ENCODE measurements around the gene STK10. TPM values are rescaled to one million over a fixed set of nuclear protein-coding genes. Genes with fewer than 3 reads are reported as not detected.

The STK10 gene
- total RNA-seq, 4 donors from 2014 or later = 3.3 to 24.6 (median 13.4) TPM

DNA sequence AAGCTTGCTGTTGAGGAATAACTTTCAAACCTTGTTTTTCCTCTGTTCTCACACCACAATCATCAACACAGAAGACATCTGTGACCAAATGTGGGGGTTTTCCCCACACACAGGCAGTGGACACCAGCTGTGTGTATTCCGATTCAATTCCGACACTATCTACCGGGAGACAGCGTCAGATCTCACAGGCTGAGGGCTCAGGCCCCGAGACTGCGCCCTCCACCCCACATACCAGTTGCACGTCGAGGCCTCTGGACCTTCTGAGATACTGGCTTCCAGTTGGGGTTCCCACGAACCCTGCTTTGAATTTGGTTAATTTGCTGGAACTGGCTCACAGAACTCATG, 41.3 kb downstream of the STK10 start:
- Histone ChIP-seq H3K27me3 (no peaks in the 10 kb centered on the region), H3K9me3 (no peaks in the 10 kb centered on the region), H3K27ac (no peak overlapping the region), H3K4me1 (no peaks in the 10 kb centered on the region), H3K36me3 (no peaks in the 10 kb centered on the region), H3K4me3 (no peak overlapping the region)
- intact Hi-C loops (cut with DNase I; ENCODE audit: low total_unique reads) = no loop called here
- TF ChIP-seq, protein P1, sequence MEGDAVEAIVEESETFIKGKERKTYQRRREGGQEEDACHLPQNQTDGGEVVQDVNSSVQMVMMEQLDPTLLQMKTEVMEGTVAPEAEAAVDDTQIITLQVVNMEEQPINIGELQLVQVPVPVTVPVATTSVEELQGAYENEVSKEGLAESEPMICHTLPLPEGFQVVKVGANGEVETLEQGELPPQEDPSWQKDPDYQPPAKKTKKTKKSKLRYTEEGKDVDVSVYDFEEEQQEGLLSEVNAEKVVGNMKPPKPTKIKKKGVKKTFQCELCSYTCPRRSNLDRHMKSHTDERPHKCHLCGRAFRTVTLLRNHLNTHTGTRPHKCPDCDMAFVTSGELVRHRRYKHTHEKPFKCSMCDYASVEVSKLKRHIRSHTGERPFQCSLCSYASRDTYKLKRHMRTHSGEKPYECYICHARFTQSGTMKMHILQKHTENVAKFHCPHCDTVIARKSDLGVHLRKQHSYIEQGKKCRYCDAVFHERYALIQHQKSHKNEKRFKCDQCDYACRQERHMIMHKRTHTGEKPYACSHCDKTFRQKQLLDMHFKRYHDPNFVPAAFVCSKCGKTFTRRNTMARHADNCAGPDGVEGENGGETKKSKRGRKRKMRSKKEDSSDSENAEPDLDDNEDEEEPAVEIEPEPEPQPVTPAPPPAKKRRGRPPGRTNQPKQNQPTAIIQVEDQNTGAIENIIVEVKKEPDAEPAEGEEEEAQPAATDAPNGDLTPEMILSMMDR (IDR thresholded peaks at IDR 0.05) = no peak
- no peak for TF ChIP-seq POLR2A (IDR thresholded peaks at IDR 0.05)
- DNase-seq = no peak

DNA sequence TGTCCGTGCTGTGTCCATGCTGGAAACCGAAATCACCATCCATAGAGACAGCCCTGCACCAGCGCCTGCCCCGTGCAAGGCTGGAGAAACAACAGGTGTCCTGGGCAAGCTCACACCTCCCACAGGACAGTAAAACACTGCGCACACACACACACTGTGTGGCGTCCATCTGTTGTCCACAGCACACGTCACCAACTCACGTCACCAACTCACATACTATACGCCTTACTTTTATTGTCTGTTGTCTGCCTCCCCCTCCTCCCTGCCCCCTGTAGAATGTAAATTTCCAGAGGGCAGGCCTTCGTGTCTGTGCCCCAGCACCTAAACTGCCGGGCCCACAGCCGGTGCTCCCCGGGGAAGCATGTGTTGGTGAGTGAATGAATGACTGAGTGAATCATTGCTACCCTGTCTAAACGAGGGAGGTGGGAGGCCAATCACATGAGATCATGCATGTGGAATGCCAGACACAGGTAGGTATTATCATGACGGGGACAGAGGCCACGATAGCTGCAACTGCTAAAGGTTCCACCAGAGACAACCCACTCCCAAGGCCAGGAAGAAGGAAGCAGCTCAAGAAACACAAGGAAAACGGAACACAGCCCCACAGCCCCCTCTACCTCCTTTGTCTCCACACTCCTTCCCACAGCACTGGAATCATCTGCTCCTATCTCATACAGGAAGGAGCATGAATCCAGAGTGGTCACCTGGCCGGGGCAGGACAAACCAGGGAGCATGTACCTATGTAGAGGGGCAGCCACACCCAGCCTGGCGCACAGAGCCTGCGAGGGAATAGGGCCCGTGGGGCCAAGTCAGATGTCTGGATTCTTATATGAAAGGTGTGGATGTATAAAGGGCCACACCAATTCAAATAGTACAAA, 41.9 kb downstream of the STK10 start:
- TF ChIP-seq POLR2A (IDR thresholded peaks at IDR 0.05) = no peak
- TF ChIP-seq, protein P1 (IDR thresholded peaks at IDR 0.05) = no peak
- Histone ChIP-seq H3K27ac (no peak overlapping the region), H3K4me1 (no peaks in the 10 kb centered on the region), H3K36me3 (no peaks in the 10 kb centered on the region), H3K9me3 (no peaks in the 10 kb centered on the region), H3K4me3 (no peak overlapping the region), H3K27me3 (no peaks in the 10 kb centered on the region)
- DNase-seq = no peak
- intact Hi-C loops (cut with DNase I; ENCODE audit: low total_unique reads) = no loop called here

DNA sequence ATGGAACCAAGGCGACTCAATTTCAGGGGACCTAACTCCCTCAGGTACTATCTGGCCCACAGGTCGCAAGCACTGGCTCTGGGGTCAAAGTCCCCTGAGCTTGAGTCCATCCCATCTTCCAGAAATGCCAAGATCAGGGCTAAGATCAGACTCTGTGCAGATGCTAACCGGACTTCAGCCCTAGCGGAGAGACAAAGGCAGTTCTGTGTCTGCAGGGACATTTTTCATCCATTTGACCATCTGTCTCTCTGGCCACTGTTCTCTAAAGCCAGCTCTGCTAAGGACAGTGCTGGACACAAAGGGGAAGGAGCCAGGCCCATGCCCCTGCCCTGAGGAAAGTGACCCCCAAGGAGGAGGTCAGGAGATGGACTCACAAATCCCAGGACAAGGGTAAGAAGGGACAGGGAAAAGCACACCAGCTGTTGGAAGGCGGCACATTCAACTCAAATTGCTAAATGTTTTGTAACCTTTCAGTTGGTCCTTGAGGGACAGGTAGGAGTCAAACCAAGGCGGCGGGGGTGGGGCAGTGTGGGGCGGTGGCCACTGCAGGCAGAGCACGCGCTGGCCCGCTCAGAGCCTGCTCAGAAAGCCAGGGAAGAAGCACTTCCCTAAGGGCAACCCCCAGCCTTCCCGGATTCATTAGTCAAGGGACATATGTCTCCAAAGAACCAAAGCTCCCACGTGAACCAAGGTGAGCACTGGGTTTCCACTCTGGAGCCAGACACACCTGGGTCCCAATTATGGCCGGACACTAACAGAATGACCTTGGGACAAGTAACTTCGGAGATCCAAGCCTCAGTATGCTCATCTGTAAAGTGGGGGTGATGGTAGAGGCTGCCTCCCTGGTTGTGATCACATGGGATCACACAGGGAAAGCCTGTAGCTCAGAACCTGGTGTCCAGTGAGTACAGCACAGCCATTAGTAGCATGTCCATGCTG, 42.8 kb downstream of the STK10 start:
- no peak for TF ChIP-seq POLR2A (IDR thresholded peaks at IDR 0.05)
- TF ChIP-seq, protein P1 (IDR thresholded peaks at IDR 0.05) = no peak
- Histone ChIP-seq H3K4me3 (no peak overlapping the region), H3K9me3 (no peaks in the 10 kb centered on the region), H3K27me3 (no peaks in the 10 kb centered on the region), H3K4me1 (no peaks in the 10 kb centered on the region), H3K36me3 (no peaks in the 10 kb centered on the region), H3K27ac (no peak overlapping the region)
- no peak for DNase-seq
- intact Hi-C loops (cut with DNase I; ENCODE audit: low total_unique reads) = no loop called here

DNA sequence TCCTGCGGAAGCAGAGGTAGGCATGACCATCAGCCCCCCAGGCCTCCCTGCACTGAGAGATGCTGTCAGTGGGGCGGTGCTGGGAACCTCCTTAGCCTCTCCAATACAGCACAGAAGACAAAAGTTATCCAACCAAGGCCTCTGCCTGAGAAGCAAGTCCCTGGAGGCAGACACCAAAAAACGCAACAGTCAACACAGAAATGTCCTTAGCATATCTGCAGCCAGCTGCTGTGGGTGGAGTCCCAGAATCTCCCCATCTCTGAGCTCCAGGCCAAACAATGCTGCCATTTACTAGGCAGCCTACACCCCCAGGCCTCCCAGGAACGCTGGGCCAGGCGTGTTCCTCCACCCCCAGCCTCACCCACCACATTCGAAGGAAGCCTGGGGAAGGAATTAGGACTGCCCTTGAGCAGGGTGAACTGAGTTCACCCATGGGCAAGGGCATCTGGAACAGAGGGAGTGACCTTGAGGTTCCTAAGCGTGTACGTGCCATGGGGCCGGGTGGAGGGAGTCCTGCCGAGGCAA, 43.7 kb downstream of the STK10 start:
- no peaks in the 10 kb centered on the region for H3K27me3 ChIP-seq
- intact Hi-C loops (cut with DNase I; ENCODE audit: low total_unique reads) = no loop called here
- no peaks in the 10 kb centered on the region for H3K4me1 ChIP-seq
- H3K4me3 ChIP-seq = no peak overlapping the region
- no peak overlapping the region for H3K27ac ChIP-seq
- DNase-seq = no peak
- no peaks in the 10 kb centered on the region for H3K36me3 ChIP-seq
- no peaks in the 10 kb centered on the region for H3K9me3 ChIP-seq
- TF ChIP-seq POLR2A (IDR thresholded peaks at IDR 0.05) = no peak
- TF ChIP-seq, protein P1 (IDR thresholded peaks at IDR 0.05) = no peak
